ENCODE results near the gene LIN7C.

The LIN7C gene

GRCh38 chr11:27489092-27489491, 17.5 kb downstream of the LIN7C start:
- H3K27me3 Mint-ChIP-seq, result no peaks in the 10 kb centered on the region
- H3K4me3 Mint-ChIP-seq, result no peak overlapping the region
- no peak for ATAC-seq
- H3K36me3 Mint-ChIP-seq, result peaks cover 36% of the 10 kb centered on the region
- no peaks in the 10 kb centered on the region for H3K4me1 Mint-ChIP-seq
- H3K9me3 Mint-ChIP-seq, result no peaks in the 10 kb centered on the region
- H3K27ac Mint-ChIP-seq, result no peak overlapping the region

DNA sequence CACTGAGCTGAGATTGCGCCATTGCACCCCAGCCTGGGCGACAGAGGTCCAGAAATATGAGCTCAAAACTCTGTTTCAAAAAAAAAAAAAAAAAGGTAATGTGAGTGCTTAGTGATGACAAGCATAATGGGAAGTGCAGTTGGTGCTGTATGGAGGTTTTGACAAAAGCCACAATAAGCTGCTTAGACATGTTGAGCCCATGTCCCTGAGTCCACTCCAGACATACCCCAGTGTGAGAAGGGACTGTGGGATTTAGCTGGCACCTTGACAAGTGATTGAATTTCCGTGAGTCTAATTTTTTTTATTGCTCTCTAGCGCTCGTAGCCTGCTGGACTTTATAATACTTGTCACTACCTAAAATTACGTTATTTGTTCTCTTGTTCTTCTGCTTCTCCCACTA, 18.9 kb downstream of the LIN7C start:
- H3K9me3 Mint-ChIP-seq, result no peaks in the 10 kb centered on the region
- peaks cover 31% of the 10 kb centered on the region for H3K36me3 Mint-ChIP-seq
- no peaks in the 10 kb centered on the region for H3K27me3 Mint-ChIP-seq
- H3K4me1 Mint-ChIP-seq, result no peaks in the 10 kb centered on the region
- ATAC-seq, result no peak
- no peak overlapping the region for H3K27ac Mint-ChIP-seq
- no peak overlapping the region for H3K4me3 Mint-ChIP-seq

GRCh38 chr11:27485930-27486773, 20.4 kb downstream of the LIN7C start:
- no peaks in the 10 kb centered on the region for H3K9me3 Mint-ChIP-seq
- no peak overlapping the region for H3K4me3 Mint-ChIP-seq
- H3K4me1 Mint-ChIP-seq, result no peaks in the 10 kb centered on the region
- ATAC-seq, result no peak
- H3K27ac Mint-ChIP-seq, result no peak overlapping the region
- H3K27me3 Mint-ChIP-seq, result no peaks in the 10 kb centered on the region
- H3K36me3 Mint-ChIP-seq, result peaks cover 23% of the 10 kb centered on the region

GRCh38 chr11:27482793-27483192, 23.8 kb downstream of the LIN7C start:
- H3K4me1 Mint-ChIP-seq, result no peaks in the 10 kb centered on the region
- ATAC-seq, result no peak
- no peaks in the 10 kb centered on the region for H3K9me3 Mint-ChIP-seq
- no peak overlapping the region for H3K4me3 Mint-ChIP-seq
- H3K27ac Mint-ChIP-seq, result no peak overlapping the region
- peaks cover 5% of the 10 kb centered on the region for H3K36me3 Mint-ChIP-seq
- H3K27me3 Mint-ChIP-seq, result no peaks in the 10 kb centered on the region

DNA sequence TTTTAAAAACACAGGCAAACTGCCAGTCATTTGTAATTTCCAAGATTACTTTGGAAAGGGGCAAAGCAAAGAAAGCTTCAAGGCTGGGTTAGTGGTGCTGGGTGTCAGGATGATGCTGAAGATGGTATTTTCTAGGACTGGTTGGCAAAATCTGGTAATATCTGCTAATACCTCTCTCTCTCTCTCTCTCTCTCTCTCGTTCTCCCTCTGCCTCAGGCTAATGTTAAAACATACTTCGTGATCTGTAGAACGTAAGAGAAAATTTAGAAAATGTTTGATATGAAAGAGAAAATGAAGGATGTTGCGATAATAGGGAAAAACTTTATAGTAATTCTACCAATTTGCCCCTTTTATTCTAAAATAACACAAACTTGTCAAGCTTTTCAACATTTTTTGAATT, 24.6 kb downstream of the LIN7C start:
- H3K9me3 Mint-ChIP-seq, result no peaks in the 10 kb centered on the region
- no peaks in the 10 kb centered on the region for H3K27me3 Mint-ChIP-seq
- H3K36me3 Mint-ChIP-seq, result peaks cover 1% of the 10 kb centered on the region
- no peaks in the 10 kb centered on the region for H3K4me1 Mint-ChIP-seq
- H3K4me3 Mint-ChIP-seq, result no peak overlapping the region
- no peak for ATAC-seq
- H3K27ac Mint-ChIP-seq, result no peak overlapping the region

GRCh38 chr11:27477831-27478230, 28.7 kb downstream of the LIN7C start:
- Mint-ChIP-seq H3K27me3 (no peaks in the 10 kb centered on the region), H3K4me3 (no peak overlapping the region), H3K27ac (no peak overlapping the region), H3K9me3 (no peaks in the 10 kb centered on the region), H3K4me1 (peaks cover 1% of the 10 kb centered on the region), H3K36me3 (no peaks in the 10 kb centered on the region)
- no peak for ATAC-seq

- H3K27me3 Mint-ChIP-seq, result no peaks in the 10 kb centered on the region
- H3K36me3 Mint-ChIP-seq, result no peaks in the 10 kb centered on the region
- H3K4me1 Mint-ChIP-seq, result peaks cover 6% of the 10 kb centered on the region
- H3K4me3 Mint-ChIP-seq, result no peak overlapping the region
- H3K27ac Mint-ChIP-seq, result no peak overlapping the region
- no peak for ATAC-seq
- H3K9me3 Mint-ChIP-seq, result no peaks in the 10 kb centered on the region
Measured at GRCh38 chr11:27477243-27477642, 29.3 kb downstream of the LIN7C start.

GRCh38 chr11:27475622-27476021, 30.9 kb downstream of the LIN7C start:
- Mint-ChIP-seq H3K36me3 (no peaks in the 10 kb centered on the region), H3K9me3 (no peaks in the 10 kb centered on the region), H3K4me1 (peaks cover 16% of the 10 kb centered on the region), H3K4me3 (no peak overlapping the region), H3K27ac (no peak overlapping the region), H3K27me3 (no peaks in the 10 kb centered on the region)
- ATAC-seq, result no peak

GRCh38 chr11:27473017-27473406, 33.6 kb downstream of the LIN7C start:
- Mint-ChIP-seq H3K4me1 (peaks cover 23% of the 10 kb centered on the region), H3K4me3 (no peak overlapping the region), H3K27ac (peak overlapping the region; percentile 54), H3K27me3 (no peaks in the 10 kb centered on the region), H3K9me3 (no peaks in the 10 kb centered on the region), H3K36me3 (no peaks in the 10 kb centered on the region)
- ATAC-seq, result no peak

GRCh38 chr11:27472398-27473016, 34.1 kb downstream of the LIN7C start, which contains the start of gene LGR4:
TSS of gene LGR4 (minus strand) at chr11:27472790. CDS start at chr11:27472302, 488 bp downstream.
- Mint-ChIP-seq H3K36me3 (no peaks in the 10 kb centered on the region), H3K4me3 (peak within 1 kb of the TSS; percentile 86), H3K9me3 (no peaks in the 10 kb centered on the region), H3K27ac (peak within 1 kb of the TSS; percentile 54), H3K4me1 (peaks cover 23% of the 10 kb centered on the region), H3K27me3 (no peaks in the 10 kb centered on the region)
- peak; percentile 91 for ATAC-seq

DNA sequence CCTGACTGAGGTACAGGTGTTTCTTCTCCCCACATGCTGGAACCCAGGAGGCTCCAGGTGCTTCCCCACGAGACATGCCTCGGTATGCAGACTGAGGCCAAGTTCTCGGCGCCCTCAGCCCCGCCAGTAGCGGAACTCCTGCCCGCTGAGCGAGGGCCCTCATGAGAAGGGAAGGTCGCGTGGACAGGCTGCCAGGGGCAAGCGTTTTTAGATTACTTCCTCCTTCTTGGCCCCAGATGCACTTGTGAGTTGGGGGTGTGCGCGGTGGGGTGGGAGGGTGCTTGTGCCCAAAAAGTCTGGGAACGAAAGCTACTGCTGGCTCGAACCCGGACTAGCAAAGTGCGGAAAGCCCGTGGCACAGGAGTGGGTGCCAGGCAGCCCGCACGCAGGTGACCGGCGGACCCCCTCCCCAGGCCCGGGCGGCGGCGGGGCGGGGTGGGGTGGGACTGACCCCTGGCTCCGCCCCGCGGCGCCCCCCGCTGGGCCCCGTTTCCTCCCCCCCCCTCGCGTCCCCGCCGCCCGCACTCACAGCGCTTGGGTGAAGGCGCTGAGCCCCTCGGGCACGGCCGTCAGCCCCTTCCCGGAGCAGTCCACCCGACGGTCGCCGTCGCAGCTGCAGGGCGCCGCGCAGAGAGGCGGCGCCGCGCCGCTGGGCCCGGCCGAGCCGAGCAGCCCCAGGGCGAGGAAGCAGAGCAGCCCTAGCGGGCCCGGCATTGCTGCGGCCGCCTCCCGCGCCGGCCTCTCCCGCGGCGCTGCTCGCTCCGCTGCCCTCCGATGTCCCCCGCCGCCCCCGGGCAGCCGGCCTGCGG, 34.8 kb downstream of the LIN7C start:
- Mint-ChIP-seq H3K9me3 (no peaks in the 10 kb centered on the region), H3K27me3 (no peaks in the 10 kb centered on the region), H3K4me1 (peaks cover 23% of the 10 kb centered on the region), H3K4me3 (peak overlapping the region; percentile 85), H3K36me3 (no peaks in the 10 kb centered on the region), H3K27ac (peak overlapping the region; percentile 54)
- peak; percentile 73 for ATAC-seq

- no peaks in the 10 kb centered on the region for H3K9me3 Mint-ChIP-seq
- no peaks in the 10 kb centered on the region for H3K36me3 Mint-ChIP-seq
- H3K4me3 Mint-ChIP-seq, result peak overlapping the region; percentile 85
- H3K4me1 Mint-ChIP-seq, result peaks cover 23% of the 10 kb centered on the region
- H3K27ac Mint-ChIP-seq, result no peak overlapping the region
- H3K27me3 Mint-ChIP-seq, result no peaks in the 10 kb centered on the region
- no peak for ATAC-seq
Measured at GRCh38 chr11:27470826-27471588, 35.6 kb downstream of the LIN7C start.

- Mint-ChIP-seq H3K27ac (no peak overlapping the region), H3K4me3 (no peak overlapping the region), H3K4me1 (peaks cover 23% of the 10 kb centered on the region), H3K36me3 (no peaks in the 10 kb centered on the region), H3K27me3 (no peaks in the 10 kb centered on the region), H3K9me3 (no peaks in the 10 kb centered on the region)
- ATAC-seq, result no peak
Measured at GRCh38 chr11:27470166-27470565, 36.4 kb downstream of the LIN7C start.

- Mint-ChIP-seq H3K27ac (no peak overlapping the region), H3K4me3 (no peak overlapping the region), H3K9me3 (no peaks in the 10 kb centered on the region), H3K4me1 (peaks cover 23% of the 10 kb centered on the region), H3K36me3 (no peaks in the 10 kb centered on the region), H3K27me3 (no peaks in the 10 kb centered on the region)
- no peak for ATAC-seq
Measured at GRCh38 chr11:27468995-27469695, 37.4 kb downstream of the LIN7C start.
